22Rv1 (cell line): ENCODE data around the gene MAN2A2.

Source experiments
- CTCF ChIP-seq: fragments of 450-650 bp; IDR thresholded peaks from 2 replicates; pipeline ENCODE4 v1.5.1; 2017; ENCODE audit warnings: mild to moderate bottlenecking
- ZFX ChIP-seq: fragments of 450-650 bp; IDR thresholded peaks from 2 replicates; pipeline ENCODE4 v1.6.1; 2017; ENCODE audit warnings: antibody characterized with exemption, borderline replicate concordance

- TF ChIP-seq CTCF = no peak
- TF ChIP-seq ZFX = no peak
These were observed 833 bp downstream of the MAN2A2 start for GRCh38 chr15:90903733-90904536.
